CD4-positive, alpha-beta T cell treated with Interleukin-12 subunit alpha and Interleukin-12 subunit beta, for 1 hour (primary cell): ENCODE results near the gene RASSF7.

Experiments used
- DNase-seq: peaks from one replicate; pipeline ENCODE4 v3.0.0-alpha.2; 2020

The RASSF7 gene

DNA sequence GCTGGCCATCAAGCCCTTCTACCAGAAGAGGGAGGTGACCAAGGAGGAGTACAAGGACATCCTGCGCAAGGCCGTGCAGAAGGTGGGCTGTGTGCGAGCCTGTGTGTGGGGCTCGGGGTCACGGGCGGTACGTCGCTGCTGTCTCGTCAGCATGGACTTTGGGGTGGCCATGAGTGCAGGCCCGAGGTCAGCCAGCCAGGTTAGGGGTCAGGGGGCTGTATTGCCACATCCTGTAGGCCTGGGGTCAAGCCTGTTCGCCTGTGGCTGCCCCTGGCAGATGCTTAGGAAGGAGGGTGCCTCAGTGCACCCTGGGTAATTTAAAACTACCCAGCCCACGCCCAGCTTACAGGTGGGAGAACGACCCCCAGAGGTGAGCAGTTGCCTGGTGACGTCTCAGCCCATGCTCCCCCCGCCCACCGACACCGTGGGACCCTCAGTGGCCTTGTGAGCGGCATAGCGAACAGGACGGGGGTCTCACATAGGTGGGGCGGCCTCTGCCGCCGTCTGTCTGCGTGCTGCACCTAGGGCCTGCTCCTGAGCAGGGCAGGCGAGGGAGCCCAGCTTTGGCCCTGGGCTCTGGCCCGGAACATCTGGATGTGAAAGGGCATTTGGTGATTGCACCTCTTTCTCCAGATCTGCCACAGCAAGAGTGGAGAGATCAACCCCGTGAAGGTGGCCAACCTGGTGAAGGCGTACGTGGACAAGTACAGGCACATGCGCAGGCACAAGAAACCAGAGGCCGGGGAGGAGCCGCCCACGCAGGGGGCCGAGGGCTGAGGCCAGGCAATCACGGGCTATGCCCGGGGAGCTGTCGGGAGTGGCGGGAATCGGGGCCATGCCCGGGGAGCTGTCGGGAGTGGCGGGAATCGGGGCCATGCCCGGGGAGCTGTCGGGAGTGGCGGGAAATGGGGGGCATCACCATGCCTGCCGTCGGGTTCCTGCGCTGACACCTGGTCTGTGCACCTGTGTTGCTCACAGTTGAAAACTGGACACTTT is 50.5 kb downstream of the RASSF7 start:
- DNase-seq = no peak

DNA sequence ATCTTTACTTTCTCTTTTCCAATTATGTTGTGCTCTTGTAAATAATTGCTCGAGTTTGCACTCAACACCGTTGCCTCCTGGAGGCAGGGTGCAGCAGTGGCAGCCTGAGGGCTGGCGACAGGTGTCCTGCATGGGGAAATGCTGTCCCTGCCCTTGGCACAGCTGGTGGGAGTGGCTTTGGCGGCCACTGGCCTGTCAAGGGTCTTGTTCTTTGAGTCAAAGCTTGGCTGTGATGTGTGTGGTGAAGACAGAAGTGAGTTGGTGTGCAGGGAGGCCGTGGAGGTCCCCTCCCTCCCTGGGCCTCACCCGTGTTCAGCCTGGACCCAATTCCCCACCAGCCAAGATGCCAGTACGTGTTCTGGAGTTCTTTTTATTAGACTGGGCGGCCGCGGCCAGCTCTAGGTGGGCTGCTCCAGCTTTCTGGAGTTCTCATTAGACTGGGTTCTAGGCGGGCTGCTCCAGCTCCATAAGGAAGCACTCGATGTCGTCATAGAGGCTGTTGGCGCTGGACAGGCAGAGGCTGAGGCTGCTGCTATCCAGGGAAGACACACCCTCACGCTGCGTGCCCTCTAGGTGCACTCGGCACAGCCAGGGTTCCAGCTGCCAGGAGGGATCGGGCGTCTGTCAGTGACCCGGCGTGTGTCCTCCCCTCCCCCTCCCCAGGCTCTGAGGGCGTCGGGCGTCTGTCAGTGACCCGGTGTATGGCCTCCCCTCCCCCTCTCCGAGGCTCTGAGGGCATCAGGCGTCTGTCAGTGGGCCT is 51.6 kb downstream of the RASSF7 start:
- no peak for DNase-seq

DNA sequence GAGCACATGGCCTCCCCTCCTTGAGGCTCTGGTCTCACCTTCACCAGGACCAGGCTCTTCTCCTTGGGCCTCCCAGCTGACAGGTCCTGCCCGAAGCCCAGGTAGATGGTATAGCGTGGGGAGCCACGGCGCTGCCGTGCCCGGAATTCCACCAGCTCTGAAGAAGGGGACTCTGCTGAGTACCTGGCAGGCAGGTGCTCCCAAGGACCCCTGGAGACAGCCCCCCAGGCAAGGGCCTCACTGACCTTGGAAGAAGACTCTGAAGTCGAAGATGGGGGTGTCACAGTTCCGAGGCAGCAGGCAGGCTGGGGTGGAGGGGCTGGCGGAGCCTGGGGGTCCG is 52.2 kb downstream of the RASSF7 start:
- DNase-seq = no peak

DNA sequence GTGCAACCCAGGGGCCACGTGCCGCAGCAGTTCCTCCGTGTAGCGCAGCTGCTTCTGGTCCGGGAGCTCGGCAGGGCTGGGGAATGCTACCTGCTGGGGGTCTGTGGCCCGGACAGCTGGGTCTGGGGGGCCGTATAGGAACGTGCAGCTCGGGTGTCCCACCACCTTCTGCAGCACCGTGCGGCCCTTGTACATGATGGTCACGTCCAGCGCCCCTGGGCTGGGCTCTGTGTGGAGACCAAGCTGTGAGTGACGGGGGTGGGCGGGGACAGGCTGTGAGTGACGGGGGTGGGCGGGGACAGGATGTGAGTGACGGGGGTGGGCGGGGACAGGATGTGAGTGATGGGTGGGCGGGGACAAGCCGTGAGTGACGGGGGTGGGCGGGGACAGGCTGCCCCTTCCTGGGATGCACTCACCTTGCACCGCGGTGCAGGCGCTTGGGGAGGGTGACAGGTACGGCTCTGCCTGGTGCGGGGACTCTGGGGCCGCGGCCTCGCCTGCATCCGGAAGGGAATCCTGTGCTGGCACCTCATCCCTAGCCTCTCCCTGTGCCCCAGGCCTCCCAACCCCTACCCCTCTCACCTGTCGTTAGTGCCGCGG is 52.7 kb downstream of the RASSF7 start:
- DNase-seq = peak; percentile 78
